Camera-type eye (tissue), 1 donor: ENCODE results near the gene UBE2D4. TPM values are rescaled to one million over a fixed set of nuclear protein-coding genes. Genes with fewer than 3 reads are reported as not detected.

ENCODE experiments used
- total RNA-seq: library from RNA; depleted of rRNA; stranded (reverse); fragments of >200 nt; gene quantifications from one replicate; pipeline ENCODE4 v1.2.3, GENCODE V29; 2014

Gene UBE2D4
- total RNA-seq = 16.0 TPM

DNA sequence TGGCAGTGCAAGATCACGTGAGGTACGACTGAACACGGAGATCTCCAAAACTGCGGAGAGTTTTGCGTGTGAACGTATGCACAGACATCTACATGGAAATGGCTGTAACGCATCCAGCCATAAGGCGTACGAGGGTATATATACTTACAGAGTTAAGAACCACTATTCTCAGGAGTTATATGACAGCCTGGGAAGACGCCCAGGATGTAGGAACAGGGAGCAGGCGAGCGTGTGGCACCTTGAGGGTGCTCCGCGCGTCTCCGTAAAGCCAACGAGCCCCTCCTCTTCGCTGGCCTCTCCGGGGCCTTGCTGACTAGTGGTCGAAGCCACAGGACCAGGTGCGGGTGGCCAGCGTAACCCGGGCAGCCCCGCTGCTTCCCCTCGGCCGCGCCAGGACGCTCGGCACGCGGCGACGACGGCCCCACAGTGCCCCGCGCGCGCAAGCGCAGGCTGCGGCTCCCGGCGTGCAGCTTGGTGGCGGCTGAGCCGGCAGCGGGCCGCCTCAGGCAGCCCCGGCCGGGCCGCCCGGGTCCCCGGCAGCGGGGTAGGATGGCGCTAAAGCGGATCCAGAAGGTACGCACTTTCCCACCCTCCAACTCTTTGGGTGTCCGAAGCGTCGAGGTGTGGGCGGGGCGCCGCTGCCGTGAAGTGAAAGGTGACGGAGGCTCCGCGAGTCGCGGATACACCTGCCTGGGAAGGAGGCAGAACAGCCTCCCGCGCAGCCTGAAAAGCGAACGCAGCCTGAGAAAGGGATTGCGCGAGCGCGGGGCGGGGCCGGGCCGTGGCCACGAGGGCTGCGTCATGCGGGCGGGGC is at the start of gene UBE2D4:
Gene UBE2D4, plus strand, starts transcription at position 453 of the 814 bp plus-strand sequence. Its CDS starts 97 bp downstream, at position 550.

DNA sequence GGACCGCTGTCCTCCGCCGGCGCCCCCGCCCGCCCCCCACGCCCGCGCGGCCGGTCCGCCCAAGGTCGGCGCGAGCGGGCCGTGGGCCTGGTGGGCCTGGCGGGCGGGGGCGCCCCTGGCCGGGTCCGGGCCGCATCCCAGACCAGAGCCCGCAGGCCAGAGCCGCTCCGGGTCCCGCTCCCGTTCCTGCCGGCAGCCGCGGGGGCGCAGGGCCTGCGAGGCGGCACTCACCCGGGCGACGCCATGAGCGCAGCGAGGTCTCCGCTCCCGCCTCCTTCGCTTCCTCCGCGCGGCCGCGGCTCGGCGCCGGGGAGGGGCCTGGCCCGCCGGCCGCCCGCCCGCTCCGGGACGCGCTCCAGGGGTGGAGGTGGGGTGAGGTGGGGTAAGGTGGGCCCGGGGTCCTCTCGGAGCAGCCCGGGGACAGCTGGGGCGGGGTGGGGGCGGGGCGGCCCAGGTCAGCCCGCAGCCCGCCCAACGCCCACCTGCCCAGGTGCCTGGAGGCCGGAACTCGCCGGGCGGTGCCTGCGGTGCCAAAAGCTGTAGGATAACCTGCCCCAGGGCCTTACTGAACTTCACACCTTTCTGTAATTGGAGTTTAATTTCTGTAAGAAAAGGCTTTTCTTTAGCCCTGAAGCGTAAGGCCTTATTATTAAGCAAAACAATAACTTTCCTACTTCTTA is 19.8 kb upstream of the UBE2D4 start, which contains the start of gene URGCP:
Gene URGCP, minus strand, starts transcription at position 266 of the 680 bp plus-strand sequence. Its CDS starts 21 bp downstream, at position 245.

DNA sequence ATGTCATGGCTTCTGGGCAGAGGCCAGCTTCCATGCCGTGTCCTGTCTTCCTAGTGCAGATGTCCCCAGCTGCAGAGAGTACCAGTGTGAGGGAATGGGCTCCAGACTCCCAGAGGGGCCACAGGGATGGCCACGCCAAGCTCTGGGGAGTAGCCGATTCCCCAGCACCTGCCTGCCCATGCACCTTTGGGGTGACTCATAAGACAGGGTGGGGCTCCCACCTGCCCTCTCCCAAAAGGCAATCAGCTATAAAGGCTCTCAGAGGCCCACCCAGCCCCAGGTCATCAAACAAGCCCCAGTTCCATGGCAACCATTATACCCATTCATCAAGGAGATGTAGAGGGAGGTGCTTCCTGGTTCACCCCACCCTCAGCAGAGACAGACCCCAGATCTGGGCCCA is 71.3 kb downstream of the UBE2D4 start, which contains the start of gene SPDYE1:
Gene SPDYE1, plus strand, starts transcription at position 366 of the 400 bp plus-strand sequence. CDS start 2,053 bp downstream, outside the sequence.

Other genes starting within 250 kb of the UBE2D4 start
- gene COA1, start 196.9 kb upstream of the UBE2D4 start, total RNA-seq = 83.8 TPM
- 18.3 TPM for gene BLVRA, start 167.8 kb upstream of the UBE2D4 start, total RNA-seq
- 43.3 TPM for gene MRPS24, start 56.9 kb upstream of the UBE2D4 start, total RNA-seq
- gene URGCP, start 19.8 kb upstream of the UBE2D4 start, total RNA-seq = 39.3 TPM
- gene SPDYE1, start 71.5 kb downstream of the UBE2D4 start, total RNA-seq = not detected
- 95.1 TPM for gene DBNL, start 118.3 kb downstream of the UBE2D4 start, total RNA-seq
- gene PGAM2, start 139.1 kb downstream of the UBE2D4 start, total RNA-seq = 23.7 TPM
- gene POLM, start 156.1 kb downstream of the UBE2D4 start, total RNA-seq = 32.7 TPM
- 143 TPM for gene AEBP1, start 177.9 kb downstream of the UBE2D4 start, total RNA-seq
- 55.3 TPM for gene POLD2, start 197.1 kb downstream of the UBE2D4 start, total RNA-seq
- gene MYL7, start 214.9 kb downstream of the UBE2D4 start, total RNA-seq = not detected